HepG2 (cell line): ENCODE data around the gene OVCA2.

Source experiments
- ADNP ChIP-seq: sonication (generic); formaldehyde crosslinking; IDR thresholded peaks from 2 replicates; pipeline ENCODE4 v1.4.0; 2020; ENCODE audit warnings: missing genetic modification reagents
- NKX3-1 ChIP-seq: sonication (generic); formaldehyde crosslinking; IDR thresholded peaks from 2 replicates; pipeline ENCODE4 v1.5.0; 2020; ENCODE audit warnings: missing genetic modification reagents
- POLR2A ChIP-seq, 2 experiments: IDR thresholded peaks; 2 replicates each; pipeline ENCODE4 v1.6.1; 2011; ENCODE audit warnings: low read depth in 2 of 2, low read length in 2 of 2, mild to moderate bottlenecking in 1 of 2, moderate library complexity in 1 of 2; ENCODE audit not compliant: insufficient read depth in 1 of 2
- POLR2AphosphoS5 ChIP-seq: IDR thresholded peaks from 2 replicates; pipeline ENCODE4 v1.6.1; 2012; ENCODE audit warnings: low read depth, low read length
- SAFB2 ChIP-seq: sonication (generic); formaldehyde crosslinking; IDR thresholded peaks from 2 replicates; pipeline ENCODE4 v1.5.1; 2020; ENCODE audit warnings: missing genetic modification reagents, low read depth, mild to moderate bottlenecking, borderline replicate concordance
- ZBTB7A ChIP-seq: sonication (generic); formaldehyde crosslinking; IDR thresholded peaks from 2 replicates; pipeline ENCODE4 v1.8.0; 2022; ENCODE audit warnings: mild to moderate bottlenecking, missing genetic modification reagents
- ZNF274 ChIP-seq: sonication (generic); formaldehyde crosslinking; IDR thresholded peaks from 2 replicates; pipeline ENCODE4 v1.5.1; 2020; ENCODE audit warnings: mild to moderate bottlenecking, missing genetic modification reagents
- TF ChIP-seq, protein P1 (sequence below): sonication (generic); formaldehyde crosslinking; IDR thresholded peaks from 2 replicates; pipeline ENCODE4 v1.4.0; 2020; ENCODE audit warnings: missing genetic modification reagents
- TF ChIP-seq, protein P2 (sequence below), 2 experiments: sonication (generic) in 1 of 2; formaldehyde crosslinking in 1 of 2; IDR thresholded peaks; 2 replicates each; pipeline versions ENCODE4 v1.6.1 to v1.9.0; 2014 to 2022; ENCODE audit warnings: antibody characterized with exemption in 1 of 2, borderline replicate concordance in 1 of 2, inconsistent platforms in 1 of 2, low read depth in 1 of 2, missing genetic modification reagents in 1 of 2
- TF ChIP-seq, protein P3 (sequence below): sonication (generic); formaldehyde crosslinking; conservative IDR thresholded peaks from 2 replicates; pipeline ENCODE4 v1.4.0; 2020; ENCODE audit warnings: missing genetic modification reagents
- TF ChIP-seq, protein P4 (sequence below): sonication (generic); formaldehyde crosslinking; IDR thresholded peaks from 2 replicates; pipeline ENCODE4 v1.5.0; 2020; ENCODE audit warnings: mild to moderate bottlenecking, missing genetic modification reagents, moderate library complexity
- TF ChIP-seq, protein P5 (sequence below): IDR thresholded peaks from 2 replicates; pipeline ENCODE4 v1.6.1; 2012; ENCODE audit warnings: inconsistent platforms

DNA sequence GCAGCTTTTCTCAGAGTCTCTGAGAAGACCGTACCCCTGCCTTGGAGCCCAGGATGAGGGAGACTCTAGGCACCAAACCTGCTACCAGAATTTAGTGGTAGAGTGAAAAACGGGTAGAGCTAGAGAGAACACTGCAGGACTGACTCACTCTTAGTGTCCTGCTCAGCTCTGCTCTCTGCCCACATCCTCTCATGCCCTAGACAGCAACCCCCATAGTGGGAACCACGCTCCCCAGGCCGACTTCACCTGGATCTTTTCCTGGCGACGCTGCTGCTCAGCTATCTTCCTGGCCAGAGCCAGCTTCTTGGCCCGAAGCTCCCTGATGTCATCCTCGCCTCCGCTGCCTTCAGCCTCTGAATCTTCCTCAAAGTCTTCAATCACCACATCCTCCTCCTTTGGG is 39.7 kb downstream of the OVCA2 start:
- TF ChIP-seq POLR2A (IDR thresholded peaks at IDR 0.05; ENCODE audit: insufficient read depth in 1 of 2, low read depth in 2 of 2, low read length in 2 of 2), result no peak
- TF ChIP-seq, protein P1, sequence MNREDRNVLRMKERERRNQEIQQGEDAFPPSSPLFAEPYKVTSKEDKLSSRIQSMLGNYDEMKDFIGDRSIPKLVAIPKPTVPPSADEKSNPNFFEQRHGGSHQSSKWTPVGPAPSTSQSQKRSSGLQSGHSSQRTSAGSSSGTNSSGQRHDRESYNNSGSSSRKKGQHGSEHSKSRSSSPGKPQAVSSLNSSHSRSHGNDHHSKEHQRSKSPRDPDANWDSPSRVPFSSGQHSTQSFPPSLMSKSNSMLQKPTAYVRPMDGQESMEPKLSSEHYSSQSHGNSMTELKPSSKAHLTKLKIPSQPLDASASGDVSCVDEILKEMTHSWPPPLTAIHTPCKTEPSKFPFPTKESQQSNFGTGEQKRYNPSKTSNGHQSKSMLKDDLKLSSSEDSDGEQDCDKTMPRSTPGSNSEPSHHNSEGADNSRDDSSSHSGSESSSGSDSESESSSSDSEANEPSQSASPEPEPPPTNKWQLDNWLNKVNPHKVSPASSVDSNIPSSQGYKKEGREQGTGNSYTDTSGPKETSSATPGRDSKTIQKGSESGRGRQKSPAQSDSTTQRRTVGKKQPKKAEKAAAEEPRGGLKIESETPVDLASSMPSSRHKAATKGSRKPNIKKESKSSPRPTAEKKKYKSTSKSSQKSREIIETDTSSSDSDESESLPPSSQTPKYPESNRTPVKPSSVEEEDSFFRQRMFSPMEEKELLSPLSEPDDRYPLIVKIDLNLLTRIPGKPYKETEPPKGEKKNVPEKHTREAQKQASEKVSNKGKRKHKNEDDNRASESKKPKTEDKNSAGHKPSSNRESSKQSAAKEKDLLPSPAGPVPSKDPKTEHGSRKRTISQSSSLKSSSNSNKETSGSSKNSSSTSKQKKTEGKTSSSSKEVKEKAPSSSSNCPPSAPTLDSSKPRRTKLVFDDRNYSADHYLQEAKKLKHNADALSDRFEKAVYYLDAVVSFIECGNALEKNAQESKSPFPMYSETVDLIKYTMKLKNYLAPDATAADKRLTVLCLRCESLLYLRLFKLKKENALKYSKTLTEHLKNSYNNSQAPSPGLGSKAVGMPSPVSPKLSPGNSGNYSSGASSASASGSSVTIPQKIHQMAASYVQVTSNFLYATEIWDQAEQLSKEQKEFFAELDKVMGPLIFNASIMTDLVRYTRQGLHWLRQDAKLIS (CRISPR knock-in tag), result no peak
- TF ChIP-seq POLR2AphosphoS5, result no peak
- TF ChIP-seq ADNP (CRISPR knock-in tag), result no peak
- no peak for TF ChIP-seq ZNF274 (CRISPR knock-in tag)
- TF ChIP-seq SAFB2 (CRISPR knock-in tag), result no peak
- no peak for TF ChIP-seq ZBTB7A (CRISPR knock-in tag)
- no peak for TF ChIP-seq NKX3-1 (CRISPR knock-in tag)
- TF ChIP-seq, protein P2, sequence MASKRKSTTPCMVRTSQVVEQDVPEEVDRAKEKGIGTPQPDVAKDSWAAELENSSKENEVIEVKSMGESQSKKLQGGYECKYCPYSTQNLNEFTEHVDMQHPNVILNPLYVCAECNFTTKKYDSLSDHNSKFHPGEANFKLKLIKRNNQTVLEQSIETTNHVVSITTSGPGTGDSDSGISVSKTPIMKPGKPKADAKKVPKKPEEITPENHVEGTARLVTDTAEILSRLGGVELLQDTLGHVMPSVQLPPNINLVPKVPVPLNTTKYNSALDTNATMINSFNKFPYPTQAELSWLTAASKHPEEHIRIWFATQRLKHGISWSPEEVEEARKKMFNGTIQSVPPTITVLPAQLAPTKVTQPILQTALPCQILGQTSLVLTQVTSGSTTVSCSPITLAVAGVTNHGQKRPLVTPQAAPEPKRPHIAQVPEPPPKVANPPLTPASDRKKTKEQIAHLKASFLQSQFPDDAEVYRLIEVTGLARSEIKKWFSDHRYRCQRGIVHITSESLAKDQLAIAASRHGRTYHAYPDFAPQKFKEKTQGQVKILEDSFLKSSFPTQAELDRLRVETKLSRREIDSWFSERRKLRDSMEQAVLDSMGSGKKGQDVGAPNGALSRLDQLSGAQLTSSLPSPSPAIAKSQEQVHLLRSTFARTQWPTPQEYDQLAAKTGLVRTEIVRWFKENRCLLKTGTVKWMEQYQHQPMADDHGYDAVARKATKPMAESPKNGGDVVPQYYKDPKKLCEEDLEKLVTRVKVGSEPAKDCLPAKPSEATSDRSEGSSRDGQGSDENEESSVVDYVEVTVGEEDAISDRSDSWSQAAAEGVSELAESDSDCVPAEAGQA (IDR thresholded peaks at IDR 0.05; ENCODE audit: low read depth), result no peak
- TF ChIP-seq, protein P2 (CRISPR knock-in tag; IDR thresholded peaks at IDR 0.05; ENCODE audit: borderline replicate concordance), result no peak
- TF ChIP-seq, protein P3, sequence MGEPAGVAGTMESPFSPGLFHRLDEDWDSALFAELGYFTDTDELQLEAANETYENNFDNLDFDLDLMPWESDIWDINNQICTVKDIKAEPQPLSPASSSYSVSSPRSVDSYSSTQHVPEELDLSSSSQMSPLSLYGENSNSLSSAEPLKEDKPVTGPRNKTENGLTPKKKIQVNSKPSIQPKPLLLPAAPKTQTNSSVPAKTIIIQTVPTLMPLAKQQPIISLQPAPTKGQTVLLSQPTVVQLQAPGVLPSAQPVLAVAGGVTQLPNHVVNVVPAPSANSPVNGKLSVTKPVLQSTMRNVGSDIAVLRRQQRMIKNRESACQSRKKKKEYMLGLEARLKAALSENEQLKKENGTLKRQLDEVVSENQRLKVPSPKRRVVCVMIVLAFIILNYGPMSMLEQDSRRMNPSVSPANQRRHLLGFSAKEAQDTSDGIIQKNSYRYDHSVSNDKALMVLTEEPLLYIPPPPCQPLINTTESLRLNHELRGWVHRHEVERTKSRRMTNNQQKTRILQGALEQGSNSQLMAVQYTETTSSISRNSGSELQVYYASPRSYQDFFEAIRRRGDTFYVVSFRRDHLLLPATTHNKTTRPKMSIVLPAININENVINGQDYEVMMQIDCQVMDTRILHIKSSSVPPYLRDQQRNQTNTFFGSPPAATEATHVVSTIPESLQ (CRISPR knock-in tag), result no peak
- TF ChIP-seq, protein P4, sequence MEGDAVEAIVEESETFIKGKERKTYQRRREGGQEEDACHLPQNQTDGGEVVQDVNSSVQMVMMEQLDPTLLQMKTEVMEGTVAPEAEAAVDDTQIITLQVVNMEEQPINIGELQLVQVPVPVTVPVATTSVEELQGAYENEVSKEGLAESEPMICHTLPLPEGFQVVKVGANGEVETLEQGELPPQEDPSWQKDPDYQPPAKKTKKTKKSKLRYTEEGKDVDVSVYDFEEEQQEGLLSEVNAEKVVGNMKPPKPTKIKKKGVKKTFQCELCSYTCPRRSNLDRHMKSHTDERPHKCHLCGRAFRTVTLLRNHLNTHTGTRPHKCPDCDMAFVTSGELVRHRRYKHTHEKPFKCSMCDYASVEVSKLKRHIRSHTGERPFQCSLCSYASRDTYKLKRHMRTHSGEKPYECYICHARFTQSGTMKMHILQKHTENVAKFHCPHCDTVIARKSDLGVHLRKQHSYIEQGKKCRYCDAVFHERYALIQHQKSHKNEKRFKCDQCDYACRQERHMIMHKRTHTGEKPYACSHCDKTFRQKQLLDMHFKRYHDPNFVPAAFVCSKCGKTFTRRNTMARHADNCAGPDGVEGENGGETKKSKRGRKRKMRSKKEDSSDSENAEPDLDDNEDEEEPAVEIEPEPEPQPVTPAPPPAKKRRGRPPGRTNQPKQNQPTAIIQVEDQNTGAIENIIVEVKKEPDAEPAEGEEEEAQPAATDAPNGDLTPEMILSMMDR (CRISPR knock-in tag), result no peak
- TF ChIP-seq, protein P5, sequence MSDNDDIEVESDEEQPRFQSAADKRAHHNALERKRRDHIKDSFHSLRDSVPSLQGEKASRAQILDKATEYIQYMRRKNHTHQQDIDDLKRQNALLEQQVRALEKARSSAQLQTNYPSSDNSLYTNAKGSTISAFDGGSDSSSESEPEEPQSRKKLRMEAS, result no peak
